ENCODE measurements around the gene STAG1.

DNA sequence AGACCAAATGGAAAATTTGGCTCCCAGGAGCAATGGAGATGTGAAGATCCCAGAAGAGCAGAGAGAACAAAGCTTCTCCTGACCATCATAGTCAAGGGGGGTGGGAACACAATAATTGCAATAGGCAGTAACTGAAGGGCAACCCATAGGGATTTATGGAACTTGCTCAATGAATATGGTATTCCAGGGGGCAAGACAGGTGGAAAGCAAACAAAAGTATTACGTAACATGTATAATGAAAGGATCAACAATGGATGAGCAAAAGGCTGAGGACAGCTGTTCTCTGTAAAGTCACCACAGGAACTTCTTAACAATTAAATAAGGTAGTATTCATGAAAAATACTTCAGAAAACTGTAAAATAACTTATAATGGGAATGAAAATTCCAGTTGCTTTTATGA, 275.9 kb downstream of the STAG1 start:
- TF ChIP-seq, protein P1, sequence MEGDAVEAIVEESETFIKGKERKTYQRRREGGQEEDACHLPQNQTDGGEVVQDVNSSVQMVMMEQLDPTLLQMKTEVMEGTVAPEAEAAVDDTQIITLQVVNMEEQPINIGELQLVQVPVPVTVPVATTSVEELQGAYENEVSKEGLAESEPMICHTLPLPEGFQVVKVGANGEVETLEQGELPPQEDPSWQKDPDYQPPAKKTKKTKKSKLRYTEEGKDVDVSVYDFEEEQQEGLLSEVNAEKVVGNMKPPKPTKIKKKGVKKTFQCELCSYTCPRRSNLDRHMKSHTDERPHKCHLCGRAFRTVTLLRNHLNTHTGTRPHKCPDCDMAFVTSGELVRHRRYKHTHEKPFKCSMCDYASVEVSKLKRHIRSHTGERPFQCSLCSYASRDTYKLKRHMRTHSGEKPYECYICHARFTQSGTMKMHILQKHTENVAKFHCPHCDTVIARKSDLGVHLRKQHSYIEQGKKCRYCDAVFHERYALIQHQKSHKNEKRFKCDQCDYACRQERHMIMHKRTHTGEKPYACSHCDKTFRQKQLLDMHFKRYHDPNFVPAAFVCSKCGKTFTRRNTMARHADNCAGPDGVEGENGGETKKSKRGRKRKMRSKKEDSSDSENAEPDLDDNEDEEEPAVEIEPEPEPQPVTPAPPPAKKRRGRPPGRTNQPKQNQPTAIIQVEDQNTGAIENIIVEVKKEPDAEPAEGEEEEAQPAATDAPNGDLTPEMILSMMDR (IDR thresholded peaks at IDR 0.05), result no peak
- no peak for TF ChIP-seq POLR2A (IDR thresholded peaks at IDR 0.05)
